Panc1 (cell line): ENCODE data around the gene TEKT3.

Experiments used
- POLR2AphosphoS5 ChIP-seq: IDR thresholded peaks from 2 replicates; pipeline ENCODE4 v1.6.1; 2012; ENCODE audit warnings: mild to moderate bottlenecking, low read depth, low read length, moderate library complexity
- REST ChIP-seq, 2 experiments: IDR thresholded peaks; 2 replicates each; pipeline ENCODE4 v1.6.1; 2011 to 2012; ENCODE audit warnings: low read depth in 2 of 2, control low read depth in 1 of 2, low read length in 1 of 2, mild to moderate bottlenecking in 1 of 2, moderate library complexity in 1 of 2; ENCODE audit not compliant: insufficient read depth in 1 of 2
- SIN3A ChIP-seq: IDR thresholded peaks from 2 replicates; pipeline ENCODE4 v1.6.1; 2012; ENCODE audit warnings: low read depth, mild to moderate bottlenecking, low read length, moderate library complexity, borderline replicate concordance; ENCODE audit not compliant: insufficient read depth
- TCF7L2 ChIP-seq: IDR thresholded peaks from 2 replicates; pipeline ENCODE4 v1.6.1; 2011; ENCODE audit warnings: mild to moderate bottlenecking, low read depth, low read length, inconsistent platforms
- TF ChIP-seq, protein P1 (sequence below): fragments of 450-650 bp; IDR thresholded peaks from 2 replicates; pipeline ENCODE4 v1.5.1; 2017; ENCODE audit warnings: mild to moderate bottlenecking

GRCh38 chr17:15256689-15257088 is 84.7 kb downstream of the TEKT3 start:
- TF ChIP-seq POLR2AphosphoS5 (no peak), REST (IDR thresholded peaks at IDR 0.05; ENCODE audit: insufficient read depth in 1 of 2, low read depth in 2 of 2, low read length in 1 of 2) (no peak), TCF7L2 (no peak), SIN3A (no peak)
- TF ChIP-seq, protein P1, sequence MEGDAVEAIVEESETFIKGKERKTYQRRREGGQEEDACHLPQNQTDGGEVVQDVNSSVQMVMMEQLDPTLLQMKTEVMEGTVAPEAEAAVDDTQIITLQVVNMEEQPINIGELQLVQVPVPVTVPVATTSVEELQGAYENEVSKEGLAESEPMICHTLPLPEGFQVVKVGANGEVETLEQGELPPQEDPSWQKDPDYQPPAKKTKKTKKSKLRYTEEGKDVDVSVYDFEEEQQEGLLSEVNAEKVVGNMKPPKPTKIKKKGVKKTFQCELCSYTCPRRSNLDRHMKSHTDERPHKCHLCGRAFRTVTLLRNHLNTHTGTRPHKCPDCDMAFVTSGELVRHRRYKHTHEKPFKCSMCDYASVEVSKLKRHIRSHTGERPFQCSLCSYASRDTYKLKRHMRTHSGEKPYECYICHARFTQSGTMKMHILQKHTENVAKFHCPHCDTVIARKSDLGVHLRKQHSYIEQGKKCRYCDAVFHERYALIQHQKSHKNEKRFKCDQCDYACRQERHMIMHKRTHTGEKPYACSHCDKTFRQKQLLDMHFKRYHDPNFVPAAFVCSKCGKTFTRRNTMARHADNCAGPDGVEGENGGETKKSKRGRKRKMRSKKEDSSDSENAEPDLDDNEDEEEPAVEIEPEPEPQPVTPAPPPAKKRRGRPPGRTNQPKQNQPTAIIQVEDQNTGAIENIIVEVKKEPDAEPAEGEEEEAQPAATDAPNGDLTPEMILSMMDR: no peak
